ENCODE results near the gene FN3K.

Gene FN3K

DNA sequence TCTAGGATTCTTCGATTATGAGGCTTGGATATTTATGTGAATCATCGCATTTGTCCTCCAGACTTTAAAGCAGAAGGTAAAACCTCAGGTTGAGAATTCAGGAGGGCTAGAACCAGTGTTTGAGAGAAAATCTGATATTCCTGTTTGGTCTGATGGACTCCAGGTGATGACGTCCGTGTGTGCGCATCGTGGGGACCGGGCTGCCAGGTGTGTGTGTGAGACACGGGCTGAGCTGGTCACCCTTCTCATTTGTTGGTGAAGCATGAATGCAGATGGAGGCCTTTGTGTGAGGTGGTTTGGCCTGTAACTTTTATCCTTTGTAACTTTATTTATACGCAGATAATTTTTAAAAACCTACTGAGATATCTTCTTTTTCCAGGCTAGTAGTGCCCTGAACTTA is 61.6 kb downstream of the FN3K start:
- no peak for DNase-seq

DNA sequence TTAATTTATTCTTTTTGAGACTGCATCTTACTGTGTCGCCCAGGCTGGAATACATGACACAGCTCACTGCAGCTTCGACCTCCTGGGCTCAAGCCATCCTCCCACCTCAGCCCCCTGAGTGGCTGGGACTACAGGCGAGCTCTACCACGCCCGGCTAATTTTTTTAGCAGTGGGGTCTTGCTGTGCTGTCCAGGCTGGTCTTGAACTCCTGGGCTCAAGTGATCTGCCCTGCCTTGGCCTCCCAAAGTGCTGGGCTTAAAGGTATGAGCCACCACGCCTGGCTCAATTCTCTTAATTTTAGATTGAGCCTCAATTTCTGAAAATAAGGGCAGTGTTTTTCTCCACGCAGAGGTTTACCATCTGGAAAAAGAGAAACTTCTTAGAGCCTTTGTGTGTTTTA is 63.3 kb downstream of the FN3K start:
- no peak for DNase-seq

DNA sequence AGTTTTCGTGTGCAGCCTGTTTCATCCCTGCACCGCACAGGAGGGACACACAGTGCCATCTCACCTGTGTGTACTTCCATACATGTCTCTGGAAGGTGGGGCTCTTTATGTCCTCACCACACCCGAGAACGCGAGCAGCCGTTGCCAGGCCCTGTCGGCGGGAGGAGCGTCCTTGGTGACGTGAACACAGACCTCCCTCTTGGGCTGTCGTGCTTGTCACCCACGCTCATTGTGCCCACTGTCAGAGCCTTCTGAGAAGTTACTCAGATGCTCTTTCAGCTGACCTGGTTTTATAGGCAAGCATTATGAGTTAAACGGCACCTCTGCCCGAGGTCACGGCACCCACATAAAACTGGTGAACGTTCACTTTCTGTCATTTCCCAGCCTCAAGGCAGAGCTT is 64.2 kb downstream of the FN3K start:
- DNase-seq = no peak
